Measurements from ENCODE around the gene GRM5.

GRM5 gene

DNA sequence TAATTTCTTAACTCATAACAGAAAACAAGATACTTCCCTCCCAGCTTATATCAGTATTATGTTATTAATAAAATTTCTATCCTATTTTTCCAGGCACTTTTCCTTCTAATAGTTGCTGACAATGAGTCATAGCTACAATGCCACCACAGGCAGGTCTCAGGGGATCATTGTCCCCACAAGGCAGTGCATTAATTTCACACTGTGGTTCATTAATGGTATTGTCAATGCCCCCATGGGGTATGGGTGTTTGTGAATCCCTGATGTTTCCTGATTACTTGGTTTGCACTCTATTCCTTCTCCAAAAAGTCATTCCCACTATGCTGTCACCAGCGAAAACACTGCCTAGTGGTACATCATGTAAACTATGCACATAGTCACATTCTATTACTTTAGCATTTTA lies 382.8 kb downstream of the GRM5 start:
- TF ChIP-seq CTCF (conservative IDR thresholded peaks at IDR 0.05; ENCODE audit: low read depth, low read length): no peak

GRCh38 chr11:88680806-88681205 lies 385.0 kb downstream of the GRM5 start:
- peak; percentile 10 for DNase-seq (ENCODE audit: low read depth)
- H3K4me3 ChIP-seq (ENCODE audit: low read depth, low read length): no peak overlapping the region
- TF ChIP-seq CTCF (conservative IDR thresholded peaks at IDR 0.05; ENCODE audit: low read depth, low read length): no peak

More for the DNA sequence above, 382.8 kb downstream of the GRM5 start:
- DNase-seq (ENCODE audit: low read depth): no peak
- H3K4me3 ChIP-seq (ENCODE audit: low read depth, low read length): no peak overlapping the region

- no peak for TF ChIP-seq CTCF (conservative IDR thresholded peaks at IDR 0.05; ENCODE audit: low read depth, low read length)
- no peak overlapping the region for H3K4me3 ChIP-seq (ENCODE audit: low read depth, low read length)
- no peak for DNase-seq (ENCODE audit: low read depth)
These were observed 399.4 kb downstream of the GRM5 start for GRCh38 chr11:88666364-88666763.

GRCh38 chr11:88657076-88657738 lies 408.6 kb downstream of the GRM5 start:
- DNase-seq (ENCODE audit: low read depth): peak; percentile 1
- TF ChIP-seq CTCF (conservative IDR thresholded peaks at IDR 0.05; ENCODE audit: low read depth, low read length): no peak
- no peak overlapping the region for H3K4me3 ChIP-seq (ENCODE audit: low read depth, low read length)

GRCh38 chr11:88656283-88656682 lies 409.5 kb downstream of the GRM5 start:
- DNase-seq (ENCODE audit: low read depth): no peak
- H3K4me3 ChIP-seq (ENCODE audit: low read depth, low read length): no peak overlapping the region

DNA sequence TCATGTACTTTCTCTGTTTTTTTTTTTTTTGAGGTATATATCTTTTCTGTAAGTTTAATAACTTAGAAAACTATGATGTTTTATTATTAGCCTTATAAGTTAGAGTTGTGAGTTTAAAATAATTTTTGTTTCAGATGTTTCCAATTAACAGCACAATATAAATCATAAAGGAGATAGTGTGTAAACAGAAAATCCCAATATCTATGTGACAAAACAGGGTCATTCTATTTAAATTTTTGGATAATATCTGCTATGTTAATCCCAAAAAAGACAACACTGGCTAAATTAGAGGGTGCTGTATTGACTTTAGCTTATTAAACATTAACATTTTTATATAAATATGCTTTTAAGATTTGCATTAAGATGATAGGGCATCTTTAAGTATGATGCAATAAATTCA lies 410.1 kb downstream of the GRM5 start:
- no peak for DNase-seq (ENCODE audit: low read depth)
- H3K4me3 ChIP-seq (ENCODE audit: low read depth, low read length): no peak overlapping the region
- no peak for TF ChIP-seq CTCF (conservative IDR thresholded peaks at IDR 0.05; ENCODE audit: low read depth, low read length)

More at GRCh38 chr11:88656283-88656682, 409.5 kb downstream of the GRM5 start:
- no peak for TF ChIP-seq CTCF (conservative IDR thresholded peaks at IDR 0.05; ENCODE audit: low read depth, low read length)

GRCh38 chr11:88655196-88655595 lies 410.6 kb downstream of the GRM5 start:
- DNase-seq (ENCODE audit: low read depth): no peak
- no peak for TF ChIP-seq CTCF (conservative IDR thresholded peaks at IDR 0.05; ENCODE audit: low read depth, low read length)
- no peak overlapping the region for H3K4me3 ChIP-seq (ENCODE audit: low read depth, low read length)

Data from choroid plexus epithelial cell (primary cell).